Cardiac fibroblast (primary cell): ENCODE measurements around the gene SMAD7.

ENCODE experiments used
- DNase-seq, 2 donors: peaks; one replicate each; pipeline versions ENCODE4 v3.0.0 to v3.0.0-alpha.2; 2010; ENCODE audit warnings: low read depth in 2 of 2
- H3K4me3 ChIP-seq, 2 donors: replicated peaks in 1 of 2; 1 replicate in 1 of 2; 2 replicates in 1 of 2; pipeline ENCODE4 v1.5.1; 2011; ENCODE audit warnings: low read depth in 2 of 2, low read length in 2 of 2, mild to moderate bottlenecking in 2 of 2, moderate library complexity in 1 of 2
- TF ChIP-seq, protein P1 (sequence below): IDR thresholded peaks from one replicate; pipeline ENCODE4 v1.5.1; 2011; ENCODE audit warnings: low read depth, mild to moderate bottlenecking, low read length, inconsistent platforms

SMAD7 gene

DNA sequence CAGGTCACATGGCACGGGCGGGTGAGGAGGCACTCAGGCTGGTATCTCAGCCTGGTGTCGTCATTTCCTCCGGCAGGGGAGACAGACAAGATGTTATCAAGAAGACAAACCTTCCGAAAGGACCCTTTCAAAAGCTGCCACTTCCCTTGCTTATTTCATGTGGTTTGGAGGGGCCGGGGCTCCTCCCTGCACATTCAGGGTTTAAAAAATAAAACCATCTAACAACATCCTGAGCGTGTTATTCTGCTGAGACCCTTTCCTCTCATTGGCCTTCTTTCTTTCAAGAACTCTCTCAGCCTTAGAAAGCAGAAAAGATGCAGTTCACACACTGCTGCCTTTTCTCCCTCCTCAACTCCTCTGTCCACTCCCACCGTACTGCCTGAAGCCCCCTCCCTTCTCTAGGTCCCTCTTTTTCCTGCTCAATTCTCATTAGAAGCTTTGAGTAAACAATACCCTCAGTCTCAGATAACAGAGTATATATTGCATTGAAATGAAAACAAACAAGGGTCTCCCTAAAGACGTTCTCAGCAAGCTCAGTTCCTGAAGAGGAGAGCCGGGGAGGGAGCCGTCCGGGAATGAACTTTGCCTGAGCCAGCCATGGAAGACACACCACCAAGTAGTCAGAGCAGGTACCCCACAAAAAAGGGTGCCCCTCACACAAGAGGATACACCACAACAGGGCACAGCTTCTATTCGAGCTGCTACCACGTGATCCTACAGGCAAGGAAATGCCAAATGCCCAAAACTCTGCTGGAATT lies 9.7 kb downstream of the SMAD7 start:
- DNase-seq = no peak
- H3K4me3 ChIP-seq = no peak overlapping the region
- TF ChIP-seq, protein P1, sequence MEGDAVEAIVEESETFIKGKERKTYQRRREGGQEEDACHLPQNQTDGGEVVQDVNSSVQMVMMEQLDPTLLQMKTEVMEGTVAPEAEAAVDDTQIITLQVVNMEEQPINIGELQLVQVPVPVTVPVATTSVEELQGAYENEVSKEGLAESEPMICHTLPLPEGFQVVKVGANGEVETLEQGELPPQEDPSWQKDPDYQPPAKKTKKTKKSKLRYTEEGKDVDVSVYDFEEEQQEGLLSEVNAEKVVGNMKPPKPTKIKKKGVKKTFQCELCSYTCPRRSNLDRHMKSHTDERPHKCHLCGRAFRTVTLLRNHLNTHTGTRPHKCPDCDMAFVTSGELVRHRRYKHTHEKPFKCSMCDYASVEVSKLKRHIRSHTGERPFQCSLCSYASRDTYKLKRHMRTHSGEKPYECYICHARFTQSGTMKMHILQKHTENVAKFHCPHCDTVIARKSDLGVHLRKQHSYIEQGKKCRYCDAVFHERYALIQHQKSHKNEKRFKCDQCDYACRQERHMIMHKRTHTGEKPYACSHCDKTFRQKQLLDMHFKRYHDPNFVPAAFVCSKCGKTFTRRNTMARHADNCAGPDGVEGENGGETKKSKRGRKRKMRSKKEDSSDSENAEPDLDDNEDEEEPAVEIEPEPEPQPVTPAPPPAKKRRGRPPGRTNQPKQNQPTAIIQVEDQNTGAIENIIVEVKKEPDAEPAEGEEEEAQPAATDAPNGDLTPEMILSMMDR = no peak

DNA sequence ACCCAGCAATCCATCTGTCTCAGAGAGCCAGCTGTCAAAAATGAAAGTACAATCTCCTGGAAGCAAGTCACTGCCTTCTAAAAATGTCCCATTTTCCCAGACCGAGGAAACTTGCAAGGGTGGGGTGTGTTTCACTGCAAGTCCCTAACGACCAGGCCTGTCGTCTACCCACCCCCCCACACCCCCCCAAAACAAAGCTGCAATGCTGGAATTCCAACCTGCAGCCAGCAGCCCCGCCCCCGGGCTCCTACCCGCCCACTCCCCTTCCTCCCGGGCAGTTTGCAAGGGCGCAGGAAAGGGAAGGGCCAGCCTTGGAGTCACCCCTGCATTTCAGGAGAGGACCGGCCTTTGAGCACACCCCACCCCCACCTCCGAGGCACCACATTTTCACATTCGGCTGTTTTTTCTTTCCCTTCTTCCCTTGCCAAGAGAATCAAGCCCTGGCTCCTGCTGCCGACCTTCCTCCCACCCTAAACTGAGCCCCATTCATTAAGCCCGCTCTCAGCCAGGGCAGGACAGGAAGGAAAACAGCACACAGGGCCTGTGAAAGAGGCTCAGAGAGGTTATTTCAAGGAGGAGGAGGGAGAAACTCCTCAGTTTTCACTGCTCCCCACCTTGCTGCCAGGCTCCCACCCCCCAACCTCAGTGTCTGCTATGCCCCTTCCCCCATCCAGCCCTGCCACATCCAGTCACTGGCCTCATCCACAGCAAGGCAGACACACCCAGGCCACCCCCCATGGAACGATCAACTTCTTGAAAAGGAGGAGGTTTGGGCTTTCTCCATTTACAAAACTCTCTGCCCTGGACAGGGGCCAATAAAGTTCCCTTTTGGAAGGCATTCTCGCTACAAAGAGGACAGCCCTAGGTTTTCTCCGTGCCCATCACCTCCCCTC lies 11.3 kb downstream of the SMAD7 start:
- peak overlapping the region; percentile 15 to 22 for H3K4me3 ChIP-seq
- TF ChIP-seq, protein P1 = no peak
- peak; percentile 49 to 79 for DNase-seq

GRCh38 chr18:48938827-48939204 lies 11.9 kb downstream of the SMAD7 start:
- no peak for DNase-seq
- H3K4me3 ChIP-seq = no peak overlapping the region
- TF ChIP-seq, protein P1 = no peak

DNA sequence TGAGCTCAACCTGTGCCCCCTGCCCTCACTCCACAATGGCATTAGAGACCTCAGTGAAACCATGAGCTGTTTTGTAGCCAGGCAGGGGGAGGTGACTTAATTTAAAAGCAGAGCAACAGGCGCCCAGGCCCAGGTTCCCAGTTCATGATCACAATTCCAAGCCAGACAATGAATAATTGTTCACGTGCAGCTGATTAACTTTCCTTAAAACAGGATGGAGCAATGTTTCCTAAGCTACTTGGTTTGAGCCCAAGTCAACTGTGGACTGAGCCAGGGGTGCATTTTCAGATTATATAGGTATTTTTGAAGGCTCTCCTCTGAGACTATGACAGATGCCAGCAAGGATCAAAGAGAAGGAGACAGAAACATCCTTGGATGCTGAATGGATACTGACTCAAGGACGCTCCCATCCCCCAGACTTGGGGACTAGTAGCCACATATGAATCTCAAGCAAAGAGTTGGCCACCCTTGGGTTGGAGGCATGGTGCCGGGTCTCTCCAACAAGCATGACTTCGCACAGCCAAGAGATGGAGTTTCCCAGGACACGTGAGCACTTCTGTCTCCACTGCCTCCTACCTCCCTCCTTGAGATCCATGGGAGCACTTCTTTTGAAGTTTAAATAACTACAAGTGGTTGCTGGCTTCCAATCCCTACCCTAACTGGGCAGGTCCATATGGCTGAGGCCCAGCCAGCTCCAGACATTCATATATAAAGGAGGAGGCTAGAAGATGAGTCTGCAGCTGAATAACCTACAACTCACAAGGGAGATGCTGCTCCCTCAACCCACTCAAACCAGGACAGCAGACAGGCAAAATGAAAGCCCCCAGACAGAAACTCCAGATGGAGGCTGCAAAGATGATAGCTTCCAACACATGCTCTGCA lies 12.7 kb downstream of the SMAD7 start:
- no peak for DNase-seq
- TF ChIP-seq, protein P1 = no peak
- no peak overlapping the region for H3K4me3 ChIP-seq

DNA sequence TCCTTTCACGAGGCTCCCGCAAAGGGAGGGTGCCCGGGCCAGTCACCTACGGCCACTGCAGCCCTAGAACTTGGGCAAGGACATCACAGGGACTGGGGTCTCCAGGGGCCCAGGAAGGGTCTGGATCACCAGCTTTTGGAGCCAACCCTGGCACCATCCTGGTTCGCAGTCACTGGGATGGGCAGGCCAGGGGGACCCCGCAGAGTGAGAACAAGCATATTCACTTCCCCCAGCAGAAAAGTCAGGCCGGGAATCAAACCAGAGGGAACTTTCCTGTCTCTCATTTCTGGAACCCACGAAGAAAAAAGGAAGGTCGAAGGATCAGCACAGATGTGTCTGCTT lies 15.4 kb downstream of the SMAD7 start:
- no peak overlapping the region for H3K4me3 ChIP-seq

More for the DNA sequence above, 15.4 kb downstream of the SMAD7 start:
- DNase-seq = no peak
- TF ChIP-seq, protein P1 = no peak
